DMS153 treated with DMSO at 0.1 percent for 48 hours (cell line): ENCODE results near the gene GIMAP7.
"Not testable (repeated sequence)": the region's sequence is repeated elsewhere in the genome, so short reads cannot be mapped to it uniquely, and the experiment has no call there.

Experiments used
- DNase-seq: peaks from one replicate; lab custom pipeline; 2025; ENCODE audit not compliant: unreplicated experiment; lab: John Stamatoyannopoulos, UW

Gene GIMAP7

GRCh38 chr7:150511048-150511447, 3.6 kb upstream of the GIMAP7 start:
- no peak for DNase-seq

- no peak for DNase-seq
Measured at GRCh38 chr7:150513758-150514157, 914 bp upstream of the GIMAP7 start.

GRCh38 chr7:150515248-150516147, 826 bp downstream of the GIMAP7 start:
- no peak for DNase-seq

- DNase-seq = no peak
Measured at GRCh38 chr7:150516956-150517745, 2.5 kb downstream of the GIMAP7 start.

- no peak for DNase-seq
Measured at GRCh38 chr7:150519310-150519709, 4.6 kb downstream of the GIMAP7 start.

GRCh38 chr7:150520145-150520544, 5.5 kb downstream of the GIMAP7 start:
- DNase-seq = no peak

GRCh38 chr7:150522931-150523330, 8.3 kb downstream of the GIMAP7 start:
- not testable (repeated sequence) for DNase-seq

- DNase-seq = no peak
Measured at GRCh38 chr7:150524018-150524417, 9.3 kb downstream of the GIMAP7 start.

GRCh38 chr7:150531704-150532103, 17.0 kb downstream of the GIMAP7 start:
- DNase-seq = no peak

- DNase-seq = no peak
Measured at GRCh38 chr7:150538259-150538658, 23.6 kb downstream of the GIMAP7 start.

- DNase-seq = no peak
Measured at GRCh38 chr7:150553163-150553562, 38.5 kb downstream of the GIMAP7 start.

- DNase-seq = no peak
Measured at GRCh38 chr7:150556521-150557138, 42.0 kb downstream of the GIMAP7 start.

- DNase-seq = no peak
Measured at GRCh38 chr7:150560486-150560885, 45.8 kb downstream of the GIMAP7 start.

- DNase-seq = no peak
Measured at GRCh38 chr7:150562919-150563318, 48.2 kb downstream of the GIMAP7 start.

GRCh38 chr7:150564006-150564405, 49.3 kb downstream of the GIMAP7 start:
- DNase-seq = no peak

- no peak for DNase-seq
Measured at GRCh38 chr7:150564566-150564965, 49.9 kb downstream of the GIMAP7 start.

GRCh38 chr7:150565239-150565638, 50.6 kb downstream of the GIMAP7 start:
- DNase-seq = no peak

- no peak for DNase-seq
Measured at GRCh38 chr7:150566123-150566522, 51.5 kb downstream of the GIMAP7 start.

- no peak for DNase-seq
Measured at GRCh38 chr7:150566572-150566971, 51.9 kb downstream of the GIMAP7 start.

GRCh38 chr7:150567169-150567568, 52.5 kb downstream of the GIMAP7 start, which contains the start of gene GIMAP4:
Gene GIMAP4 (plus strand): TSS chr7:150567390. CDS start chr7:150569902, 2,512 bp downstream.
- no peak for DNase-seq

GRCh38 chr7:150567871-150568301, 53.2 kb downstream of the GIMAP7 start:
- DNase-seq = no peak
